Measurements from ENCODE around the gene RDH8.

GRCh38 chr19:9995999-9996398, 17.3 kb upstream of the RDH8 start:
- no peak for TF ChIP-seq CTCF (IDR thresholded peaks at IDR 0.05)
- TF ChIP-seq SIN3A (IDR thresholded peaks at IDR 0.05; ENCODE audit: borderline replicate concordance, insufficient read depth, low read depth, low read length): no peak
- TF ChIP-seq REST (IDR thresholded peaks at IDR 0.05; ENCODE audit: insufficient read depth in 1 of 2, low read depth in 2 of 2, low read length in 1 of 2): no peak
- no peak for TF ChIP-seq TCF7L2 (IDR thresholded peaks at IDR 0.05; ENCODE audit: low read depth, low read length)
- no peak for TF ChIP-seq POLR2AphosphoS5 (IDR thresholded peaks at IDR 0.05; ENCODE audit: low read depth, low read length)
